Caco-2 (cell line): ENCODE results near the gene INAFM1. TPM values are rescaled to one million over a fixed set of nuclear protein-coding genes. Genes with fewer than 3 reads are reported as not detected.

ENCODE experiments used
- BruUV-seq: library from RNA; stranded (reverse); fragments of 400-500 nt; replicated peaks from 2 replicates; lab custom pipeline; 2021; lab: Mats Ljungman, UMichigan
- CTCF ChIA-PET: fragments of 300-600 bp; sonication (Branson Sonifier 250); formaldehyde crosslinking; loops from one replicate; lab custom pipeline; 2022; ENCODE audit warnings: antibody characterized with exemption; lab: Charles Lee
- POLR2A ChIA-PET: fragments of 300-600 bp; sonication (Branson Sonifier 250); formaldehyde crosslinking; loops from one replicate; lab custom pipeline; 2022; ENCODE audit warnings: antibody characterized with exemption; lab: Charles Lee
- DNase-seq, 2 experiments: peaks; one replicate each; pipeline versions ENCODE4 v3.0.0 to v3.0.0-alpha.2; 2020 to 2022
- H3K27me3 ChIP-seq: replicated peaks from 2 replicates; pipeline ENCODE4 v1.6.0; 2011; ENCODE audit warnings: low read length; ENCODE audit not compliant: control insufficient read depth, insufficient read depth
- H3K36me3 ChIP-seq: 2 replicates; pipeline ENCODE4 v1.5.1; 2011; ENCODE audit warnings: low read length; ENCODE audit not compliant: control insufficient read depth, insufficient read depth
- H3K4me1 ChIP-seq: fragments of 250-450 bp; sonication (Bioruptor Pico); 2 replicates; pipeline ENCODE4 v1.5.1; 2020; ENCODE audit warnings: mild to moderate bottlenecking
- H3K4me3 ChIP-seq: 2 replicates; pipeline ENCODE4 v1.5.1; 2011; ENCODE audit warnings: low read depth, mild to moderate bottlenecking, control low read depth, low read length
- H3K9me3 ChIP-seq: fragments of 250-450 bp; sonication (Bioruptor Pico); 2 replicates; pipeline ENCODE4 v1.5.1; 2020; ENCODE audit warnings: mild to moderate bottlenecking, moderate library complexity
- H3K27ac Mint-ChIP-seq: one replicate; pipeline ENCODE4 v1.8.0; 2022; ENCODE audit warnings: mixed read lengths; ENCODE audit not compliant: unreplicated experiment
- H3K27me3 Mint-ChIP-seq: one replicate; pipeline ENCODE4 v1.8.0; 2022; ENCODE audit warnings: mixed read lengths; ENCODE audit not compliant: insufficient read depth, unreplicated experiment
- H3K36me3 Mint-ChIP-seq: one replicate; pipeline ENCODE4 v1.8.0; 2022; ENCODE audit warnings: mild to moderate bottlenecking, mixed read lengths; ENCODE audit not compliant: insufficient read depth, unreplicated experiment
- H3K4me1 Mint-ChIP-seq: one replicate; pipeline ENCODE4 v1.8.0; 2022; ENCODE audit warnings: low read depth, mixed read lengths; ENCODE audit not compliant: unreplicated experiment
- H3K4me3 Mint-ChIP-seq: one replicate; pipeline ENCODE4 v1.8.0; 2022; ENCODE audit warnings: mild to moderate bottlenecking, moderate library complexity, mixed read lengths; ENCODE audit not compliant: unreplicated experiment
- H3K9me3 Mint-ChIP-seq: one replicate; pipeline ENCODE4 v1.8.0; 2022; ENCODE audit warnings: mixed read lengths; ENCODE audit not compliant: unreplicated experiment
- intact Hi-C: fragments of 100-400 bp; cut with micrococcal nuclease; formaldehyde crosslinking; loops from one replicate; pipeline ENCODE4 v1.10.0; 2022; ENCODE audit not compliant: unreplicated experiment
- total RNA-seq: library from RNA; stranded (reverse); gene quantifications from 2 replicates; pipeline ENCODE4 v1.2.3, GENCODE V29; 2022
- TF ChIP-seq, protein P1 (sequence below), 2 experiments: fragments of 200-600 bp in 1 of 2; IDR thresholded peaks; 1 replicate in 1 of 2; 2 replicates in 1 of 2; pipeline versions ENCODE4 v1.5.1 to v1.8.0; 2011 to 2022; ENCODE audit warnings: antibody characterized with exemption in 1 of 2, control low read depth in 1 of 2, inconsistent platforms in 1 of 2, low read depth in 1 of 2, low read length in 1 of 2, mild to moderate bottlenecking in 1 of 2, moderate library complexity in 1 of 2; ENCODE audit not compliant: insufficient read depth in 1 of 2, severe bottlenecking in 1 of 2, unreplicated experiment in 1 of 2

The INAFM1 gene
- total RNA-seq, 1 experiment from 2014 or later, result 10.4 TPM

DNA sequence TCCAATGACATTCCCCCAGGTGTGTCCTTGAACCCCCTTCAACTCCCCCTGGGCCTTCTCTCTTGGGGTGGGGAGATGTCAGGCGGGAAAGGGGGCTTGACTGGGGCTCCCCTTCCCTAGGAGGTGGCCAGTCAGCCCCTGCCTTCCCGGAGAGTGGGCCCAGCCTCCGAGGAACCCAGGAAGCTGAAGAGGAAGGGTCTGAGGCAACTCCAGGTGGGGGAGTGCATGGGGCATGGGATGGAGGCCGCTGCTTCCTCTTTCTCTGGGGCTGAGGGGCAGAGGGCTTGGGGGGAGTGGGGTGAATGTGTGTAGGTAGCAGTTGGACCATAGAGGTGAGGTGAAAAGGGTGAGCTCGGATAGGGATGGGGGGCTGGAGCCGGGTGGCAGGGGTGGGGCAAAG lies 2.7 kb upstream of the INAFM1 start:
- POLR2A ChIA-PET, result no interaction called here
- no peak for DNase-seq
- Histone ChIP-seq H3K36me3 (peaks cover 5% of the 10 kb centered on the region), H3K4me3 (no peak overlapping the region), H3K9me3 (no peaks in the 10 kb centered on the region), H3K4me1 (peaks cover 9% of the 10 kb centered on the region; the same call in 1 of the 2 replicates), H3K27me3 (no peaks in the 10 kb centered on the region)
- CTCF ChIA-PET, result no interaction called here
- no peaks in the 10 kb centered on the region for H3K9me3 Mint-ChIP-seq
- peaks cover 20% of the 10 kb centered on the region for H3K4me1 Mint-ChIP-seq
- TF ChIP-seq, protein P1, sequence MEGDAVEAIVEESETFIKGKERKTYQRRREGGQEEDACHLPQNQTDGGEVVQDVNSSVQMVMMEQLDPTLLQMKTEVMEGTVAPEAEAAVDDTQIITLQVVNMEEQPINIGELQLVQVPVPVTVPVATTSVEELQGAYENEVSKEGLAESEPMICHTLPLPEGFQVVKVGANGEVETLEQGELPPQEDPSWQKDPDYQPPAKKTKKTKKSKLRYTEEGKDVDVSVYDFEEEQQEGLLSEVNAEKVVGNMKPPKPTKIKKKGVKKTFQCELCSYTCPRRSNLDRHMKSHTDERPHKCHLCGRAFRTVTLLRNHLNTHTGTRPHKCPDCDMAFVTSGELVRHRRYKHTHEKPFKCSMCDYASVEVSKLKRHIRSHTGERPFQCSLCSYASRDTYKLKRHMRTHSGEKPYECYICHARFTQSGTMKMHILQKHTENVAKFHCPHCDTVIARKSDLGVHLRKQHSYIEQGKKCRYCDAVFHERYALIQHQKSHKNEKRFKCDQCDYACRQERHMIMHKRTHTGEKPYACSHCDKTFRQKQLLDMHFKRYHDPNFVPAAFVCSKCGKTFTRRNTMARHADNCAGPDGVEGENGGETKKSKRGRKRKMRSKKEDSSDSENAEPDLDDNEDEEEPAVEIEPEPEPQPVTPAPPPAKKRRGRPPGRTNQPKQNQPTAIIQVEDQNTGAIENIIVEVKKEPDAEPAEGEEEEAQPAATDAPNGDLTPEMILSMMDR (IDR thresholded peaks at IDR 0.05; ENCODE audit: insufficient read depth in 1 of 2, low read depth in 1 of 2, low read length in 1 of 2, severe bottlenecking in 1 of 2, unreplicated experiment in 1 of 2), result no peak
- H3K27ac Mint-ChIP-seq, result peak overlapping the region; percentile 94
- peaks cover 79% of the 10 kb centered on the region for H3K36me3 Mint-ChIP-seq
- no TSS peak for BruUV-seq
- no peaks in the 10 kb centered on the region for H3K27me3 Mint-ChIP-seq
- H3K4me3 Mint-ChIP-seq, result peak overlapping the region; percentile 93
- intact Hi-C loops, result no loop called here

DNA sequence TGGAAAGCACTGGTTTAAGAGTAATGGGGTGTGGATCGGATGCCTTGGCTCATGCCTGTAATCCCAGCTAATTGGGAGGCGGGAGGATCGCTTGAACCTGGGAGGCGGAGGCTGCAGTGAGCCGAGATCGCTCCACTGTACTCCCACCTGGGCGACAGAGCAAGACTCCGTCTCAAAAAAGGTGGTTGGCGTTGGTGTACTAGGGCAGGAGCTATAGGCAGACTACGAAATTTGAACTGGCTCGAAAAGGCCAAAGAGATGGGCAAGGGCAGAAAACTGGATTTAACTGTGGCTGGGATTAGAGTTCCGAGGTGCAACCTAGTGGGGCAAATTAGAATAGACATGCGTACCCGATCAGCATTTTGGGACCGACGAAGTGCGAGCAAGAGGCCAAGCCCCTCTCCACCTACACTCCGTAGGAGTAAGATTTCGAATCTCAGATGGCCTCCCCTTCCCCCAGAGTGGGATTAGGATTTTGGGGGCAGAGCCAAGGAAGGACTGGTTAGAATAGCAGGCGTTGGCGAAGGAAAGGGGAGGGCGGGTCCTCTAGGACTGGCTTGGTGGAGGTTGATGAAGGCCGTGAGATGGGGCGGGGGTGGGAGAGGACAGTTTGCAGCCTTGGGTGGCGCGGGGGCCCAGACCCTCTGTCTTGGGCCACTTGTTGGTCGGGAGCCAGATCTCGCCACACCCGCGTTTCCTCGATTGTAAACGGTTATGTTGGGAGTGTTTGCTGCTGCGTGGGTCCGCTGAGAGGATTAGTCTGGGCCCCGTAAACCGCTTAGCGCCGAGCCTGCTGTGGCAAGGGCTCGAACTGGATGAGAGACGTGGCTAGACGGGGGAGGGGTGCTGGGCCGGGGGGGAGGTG lies 2.0 kb upstream of the INAFM1 start:
- Mint-ChIP-seq H3K4me3 (peak overlapping the region; percentile 93), H3K27ac (peak overlapping the region; percentile 94), H3K4me1 (peaks cover 20% of the 10 kb centered on the region), H3K9me3 (no peaks in the 10 kb centered on the region), H3K36me3 (peaks cover 72% of the 10 kb centered on the region), H3K27me3 (no peaks in the 10 kb centered on the region)
- Histone ChIP-seq H3K36me3 (peaks cover 2% of the 10 kb centered on the region), H3K27me3 (no peaks in the 10 kb centered on the region), H3K9me3 (no peaks in the 10 kb centered on the region), H3K4me3 (peak overlapping the region; percentile 77), H3K4me1 (peaks cover 9% of the 10 kb centered on the region; the same call in 1 of the 2 replicates)
- intact Hi-C loops, result loop anchor here (1.0 kb wide), 1 partner anchor 15 kb away; no protein-coding TSS in a partner anchor
- BruUV-seq, result TSS peak; percentile 66
- POLR2A ChIA-PET, result no interaction called here
- TF ChIP-seq, protein P1 (IDR thresholded peaks at IDR 0.05; ENCODE audit: insufficient read depth in 1 of 2, low read depth in 1 of 2, low read length in 1 of 2, severe bottlenecking in 1 of 2, unreplicated experiment in 1 of 2), result no peak
- CTCF ChIA-PET, result interaction anchor here (0.5 kb wide), 1 partner anchor 491 kb away, joined by 4 read pairs; no protein-coding TSS in a partner anchor
- DNase-seq, result peak; percentile 25 to 64

DNA sequence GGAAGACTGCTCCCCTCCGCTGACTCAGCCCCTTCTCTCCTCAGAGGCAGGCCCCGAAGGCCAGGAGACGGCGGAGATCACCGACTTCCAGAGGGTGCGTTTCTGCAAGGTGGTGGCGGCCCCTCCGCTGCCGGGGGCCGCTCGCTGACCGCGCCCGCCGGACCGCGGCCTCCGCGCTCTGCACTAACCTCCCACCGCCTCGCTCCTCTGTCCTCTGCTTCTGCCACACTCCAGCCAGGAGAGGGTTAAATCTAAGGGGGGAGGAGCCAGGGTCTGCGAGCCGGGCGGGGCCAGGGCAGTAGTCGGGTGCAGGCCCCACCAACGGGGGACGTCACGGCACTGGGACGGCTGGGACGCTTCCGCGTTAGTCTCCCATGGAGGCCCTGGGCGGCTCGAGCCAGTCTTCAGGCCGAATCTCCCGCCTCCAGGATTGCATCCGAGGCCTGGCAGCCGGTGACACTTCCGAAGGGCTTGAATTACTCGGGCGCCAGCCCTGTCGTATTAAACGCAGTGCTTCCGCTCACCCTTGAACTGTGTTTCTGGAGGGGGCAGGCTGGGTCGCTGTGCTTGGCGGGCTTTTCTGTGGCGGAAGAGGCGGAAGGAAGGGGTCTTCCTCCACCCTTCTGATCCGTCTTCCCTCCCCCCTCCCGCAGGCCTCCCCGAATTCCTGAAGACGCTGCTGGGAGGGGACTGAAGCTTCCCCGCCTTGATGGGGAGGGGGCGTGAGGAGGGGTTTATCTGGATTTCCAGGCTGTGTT lies 1.2 kb upstream of the INAFM1 start:
- Histone ChIP-seq H3K4me1 (peaks cover 9% of the 10 kb centered on the region; the same call in 1 of the 2 replicates), H3K9me3 (no peaks in the 10 kb centered on the region), H3K36me3 (peaks cover 2% of the 10 kb centered on the region), H3K4me3 (peak overlapping the region; percentile 77), H3K27me3 (no peaks in the 10 kb centered on the region)
- ChIA-PET POLR2A (interaction anchor here (0.6 to 2.0 kb wide), 15 partner anchors 17 to 1220 kb away, joined by 4 to 71 read pairs (median 6); partner anchors contain the start of genes CCDC9, DHX34, SAE1 and SULT2A1), CTCF (interaction anchor here (0.6 to 2.0 kb wide), 10 partner anchors 16 to 242 kb away, joined by 3 to 22 read pairs (median 4); partner anchors contain the start of gene DHX34)
- TF ChIP-seq, protein P1 (IDR thresholded peaks at IDR 0.05; ENCODE audit: insufficient read depth in 1 of 2, low read depth in 1 of 2, low read length in 1 of 2, severe bottlenecking in 1 of 2, unreplicated experiment in 1 of 2), result no peak
- TSS peak; percentile 85 for BruUV-seq
- Mint-ChIP-seq H3K27me3 (no peaks in the 10 kb centered on the region), H3K4me3 (peak overlapping the region; percentile 93), H3K27ac (peak overlapping the region; percentile 94), H3K36me3 (peaks cover 67% of the 10 kb centered on the region), H3K4me1 (peaks cover 20% of the 10 kb centered on the region), H3K9me3 (no peaks in the 10 kb centered on the region)
- intact Hi-C loops, result loop anchor here (1.0 kb wide), 1 partner anchor 16 kb away; no protein-coding TSS in a partner anchor
- DNase-seq, result peak; percentile 98
